Measurements from ENCODE around the gene VAMP1.
A peak's percentile ranks its signal among the peaks of the same experiment; 100 is the strongest.
"Not testable (repeated sequence)": the region's sequence is repeated elsewhere in the genome, so short reads cannot be mapped to it uniquely, and the experiment has no call there.

Gene VAMP1

GRCh38 chr12:6470375-6471163 lies at the start of gene VAMP1:
Gene VAMP1, minus strand, starts transcription at chr12:6470677. Its CDS starts 146 bp downstream, at chr12:6470531.
- peak; percentile 98 for DNase-seq (ENCODE audit: low spot score)

GRCh38 chr12:6520186-6520585 lies 49.7 kb upstream of the VAMP1 start:
- DNase-seq (ENCODE audit: low spot score), result no peak

GRCh38 chr12:6508087-6508486 lies 37.6 kb upstream of the VAMP1 start:
- no peak for DNase-seq (ENCODE audit: low spot score)

GRCh38 chr12:6507102-6507998 lies 36.9 kb upstream of the VAMP1 start:
- DNase-seq (ENCODE audit: low spot score), result no peak

- no peak for DNase-seq (ENCODE audit: low spot score)
Observed at GRCh38 chr12:6500466-6500865, 30.0 kb upstream of the VAMP1 start.

- not testable (repeated sequence) for DNase-seq (ENCODE audit: low spot score)
Observed at GRCh38 chr12:6497291-6497690, 26.8 kb upstream of the VAMP1 start.

- DNase-seq (ENCODE audit: low spot score), result no peak
Observed at GRCh38 chr12:6494968-6495367, 24.5 kb upstream of the VAMP1 start.

- no peak for DNase-seq (ENCODE audit: low spot score)
Observed at GRCh38 chr12:6494258-6494743, 23.8 kb upstream of the VAMP1 start.

- peak; percentile 84 for DNase-seq (ENCODE audit: low spot score)
Observed at GRCh38 chr12:6493497-6494257, 23.2 kb upstream of the VAMP1 start, which contains the start of gene NCAPD2. Gene NCAPD2, plus strand, starts transcription at chr12:6494102. Its CDS starts 997 bp downstream, at chr12:6495099.

- DNase-seq (ENCODE audit: low spot score), result peak; percentile 91
Observed at GRCh38 chr12:6492838-6493496, 22.5 kb upstream of the VAMP1 start, which contains the start of gene MRPL51. Gene MRPL51, minus strand, starts transcription at chr12:6493262. Its CDS starts 126 bp downstream, at chr12:6493136.

GRCh38 chr12:6490673-6491072 lies 20.2 kb upstream of the VAMP1 start:
- not testable (repeated sequence) for DNase-seq (ENCODE audit: low spot score)

GRCh38 chr12:6489449-6489848 lies 19.0 kb upstream of the VAMP1 start:
- no peak for DNase-seq (ENCODE audit: low spot score)

GRCh38 chr12:6488240-6488639 lies 17.8 kb upstream of the VAMP1 start:
- DNase-seq (ENCODE audit: low spot score), result no peak

GRCh38 chr12:6478416-6478815 lies 7.9 kb upstream of the VAMP1 start:
- no peak for DNase-seq (ENCODE audit: low spot score)

- not testable (repeated sequence) for DNase-seq (ENCODE audit: low spot score)
Observed at GRCh38 chr12:6477601-6478377, 7.3 kb upstream of the VAMP1 start.

- no peak for DNase-seq (ENCODE audit: low spot score)
Observed at GRCh38 chr12:6476489-6476888, 6.0 kb upstream of the VAMP1 start.

- DNase-seq (ENCODE audit: low spot score), result not testable (repeated sequence)
Observed at GRCh38 chr12:6475233-6475975, 4.9 kb upstream of the VAMP1 start.

GRCh38 chr12:6472491-6472890 lies 2.0 kb upstream of the VAMP1 start:
- no peak for DNase-seq (ENCODE audit: low spot score)

GRCh38 chr12:6471989-6472360 lies 1.5 kb upstream of the VAMP1 start:
- DNase-seq (ENCODE audit: low spot score), result no peak

Data from HuH-7 (cell line).